Gastrocnemius medialis (tissue), 4 donors: Measurements from ENCODE around the gene MLLT10. TPM values are rescaled to one million over a fixed set of nuclear protein-coding genes. Genes with fewer than 3 reads are reported as not detected.

Source experiments
- ATAC-seq, 2 donors: fragments of 150-250 bp; one replicate each; pipeline ENCODE4 v1.9.1; 2016
- DNase-seq, 2 donors: peaks; one replicate each; pipeline ENCODE4 v3.0.0-alpha.2; 2019
- H3K27ac ChIP-seq, 4 donors: fragments of 200-600 bp; sonication (generic); 1 replicate in 1 of 4; 2 replicates in 3 of 4; pipeline ENCODE4 v1.5.1; 2016 to 2018; ENCODE audit warnings: mild to moderate bottlenecking in 2 of 4, moderate library complexity in 1 of 4
- H3K27me3 ChIP-seq, 3 donors: fragments of 200-600 bp; sonication (generic) in 2 of 3; 1 replicate in 1 of 3; 2 replicates in 2 of 3; pipeline versions ENCODE4 v1.5.1 to v1.6.0; 2016 to 2019; ENCODE audit warnings: mild to moderate bottlenecking in 1 of 3, moderate library complexity in 1 of 3
- H3K36me3 ChIP-seq, 2 donors: fragments of 200-600 bp; sonication (generic) in 1 of 2; one replicate each; pipeline ENCODE4 v1.5.1; 2017 to 2018
- H3K4me1 ChIP-seq, 2 donors: fragments of 200-600 bp; sonication (generic) in 1 of 2; one replicate each; pipeline ENCODE4 v1.5.1; 2016 to 2017; ENCODE audit warnings: mild to moderate bottlenecking in 2 of 2
- H3K4me3 ChIP-seq, 4 donors: fragments of 200-600 bp; sonication (generic) in 3 of 4; 1 replicate in 1 of 4; 2 replicates in 3 of 4; pipeline ENCODE4 v1.5.1; 2016 to 2019; ENCODE audit warnings: mild to moderate bottlenecking in 2 of 4
- H3K9me3 ChIP-seq, 3 donors: fragments of 200-600 bp; sonication (generic) in 2 of 3; 1 replicate in 1 of 3; 2 replicates in 2 of 3; pipeline ENCODE4 v1.5.1; 2016 to 2019
- POLR2A ChIP-seq, 2 donors: fragments of 450-650 bp; IDR thresholded peaks; one replicate each; pipeline ENCODE4 v1.6.1; 2017; ENCODE audit warnings: antibody characterized with exemption in 2 of 2, mild to moderate bottlenecking in 2 of 2, moderate library complexity in 2 of 2
- in situ Hi-C, 4 donors: fragments of 200-750 bp; cut with MboI; loops; one replicate each; pipeline versions ENCODE4 v1.15.0 to v1.8.0; 2017; ENCODE audit warnings: low sequenced_read_pairs in 4 of 4
- intact Hi-C: fragments of 100-400 bp; cut with DNase I; formaldehyde crosslinking; loops from one replicate; pipeline ENCODE4 v1.15.1; 2023; ENCODE audit warnings: low total_unique reads
- total RNA-seq, 4 donors: library from RNA; depleted of rRNA; stranded (reverse); fragments of >200 nt; gene quantifications; one replicate each; pipeline versions ENCODE4 v1.1.0 to v1.2.3, GENCODE V29; 2016
- TF ChIP-seq, protein P1 (sequence below), 5 experiments: fragments of 450-650 bp in 3 of 5; fragments of 200-600 bp in 2 of 5; sonication (generic) in 2 of 5; IDR thresholded peaks in 4 of 5; conservative IDR thresholded peaks in 1 of 5; 1 replicate in 4 of 5; 2 replicates in 1 of 5; pipeline ENCODE4 v1.5.1; 2016 to 2019; ENCODE audit warnings: antibody characterized with exemption in 5 of 5, mild to moderate bottlenecking in 3 of 5, moderate library complexity in 3 of 5

Gene MLLT10
- total RNA-seq, 4 donors from 2014 or later: 13.6 to 26.6 (median 21.6) TPM

DNA sequence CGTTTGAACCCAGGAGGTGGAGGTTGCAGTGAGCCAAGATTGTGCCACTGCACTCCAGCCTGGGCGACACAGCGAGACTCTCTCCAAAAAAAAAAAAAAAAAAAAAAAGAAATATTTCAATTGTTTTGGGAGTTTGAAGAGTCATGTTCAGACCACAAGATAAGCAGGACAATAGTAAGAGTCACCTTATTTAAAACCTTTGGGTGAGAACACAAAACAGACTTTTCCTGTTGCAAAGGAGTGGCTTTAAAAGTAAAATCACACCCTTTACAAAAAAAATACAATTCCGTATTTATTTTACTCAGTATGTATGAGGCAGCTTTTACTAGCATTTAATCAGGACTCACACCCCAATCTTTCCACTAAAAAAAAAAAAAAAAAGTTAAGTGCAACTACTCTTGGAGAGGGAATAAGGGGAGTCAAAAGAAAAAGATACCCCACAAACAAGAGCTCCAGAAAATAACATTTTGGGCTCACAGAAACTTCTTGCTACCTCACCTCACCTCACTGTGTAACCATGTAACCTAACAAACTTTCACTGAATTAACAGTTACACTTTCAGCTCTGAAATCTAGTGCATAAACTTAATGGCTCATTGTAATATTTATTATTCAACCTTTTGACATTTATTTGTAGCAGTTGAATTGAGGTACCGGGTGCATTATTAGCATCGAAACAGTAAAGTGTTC, 19.8 kb upstream of the MLLT10 start:
- H3K27me3 ChIP-seq: peaks cover 0 to 24% (median 4%) of the 10 kb centered on the region in 3 donors
- H3K9me3 ChIP-seq: no peaks in the 10 kb centered on the region
- H3K36me3 ChIP-seq: no peaks in the 10 kb centered on the region
- H3K4me1 ChIP-seq: peaks cover 12 to 19% of the 10 kb centered on the region in 2 donors
- DNase-seq (no peak), ATAC-seq (no peak)
- no peak overlapping the region for H3K27ac ChIP-seq
- TF ChIP-seq, protein P1, sequence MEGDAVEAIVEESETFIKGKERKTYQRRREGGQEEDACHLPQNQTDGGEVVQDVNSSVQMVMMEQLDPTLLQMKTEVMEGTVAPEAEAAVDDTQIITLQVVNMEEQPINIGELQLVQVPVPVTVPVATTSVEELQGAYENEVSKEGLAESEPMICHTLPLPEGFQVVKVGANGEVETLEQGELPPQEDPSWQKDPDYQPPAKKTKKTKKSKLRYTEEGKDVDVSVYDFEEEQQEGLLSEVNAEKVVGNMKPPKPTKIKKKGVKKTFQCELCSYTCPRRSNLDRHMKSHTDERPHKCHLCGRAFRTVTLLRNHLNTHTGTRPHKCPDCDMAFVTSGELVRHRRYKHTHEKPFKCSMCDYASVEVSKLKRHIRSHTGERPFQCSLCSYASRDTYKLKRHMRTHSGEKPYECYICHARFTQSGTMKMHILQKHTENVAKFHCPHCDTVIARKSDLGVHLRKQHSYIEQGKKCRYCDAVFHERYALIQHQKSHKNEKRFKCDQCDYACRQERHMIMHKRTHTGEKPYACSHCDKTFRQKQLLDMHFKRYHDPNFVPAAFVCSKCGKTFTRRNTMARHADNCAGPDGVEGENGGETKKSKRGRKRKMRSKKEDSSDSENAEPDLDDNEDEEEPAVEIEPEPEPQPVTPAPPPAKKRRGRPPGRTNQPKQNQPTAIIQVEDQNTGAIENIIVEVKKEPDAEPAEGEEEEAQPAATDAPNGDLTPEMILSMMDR (IDR thresholded peaks at IDR 0.05 in 4 of 5, conservative IDR thresholded peaks at IDR 0.05 in 1 of 5): no peak
- TF ChIP-seq POLR2A (IDR thresholded peaks at IDR 0.05): no peak
- in situ Hi-C loops: loop anchor here in 1 of 4 donors (25.0 kb wide), 1 partner anchor 798 kb away; the partner anchor contains the start of genes BMI1 and COMMD3
- intact Hi-C loops: no loop called here
- no peak overlapping the region for H3K4me3 ChIP-seq

DNA sequence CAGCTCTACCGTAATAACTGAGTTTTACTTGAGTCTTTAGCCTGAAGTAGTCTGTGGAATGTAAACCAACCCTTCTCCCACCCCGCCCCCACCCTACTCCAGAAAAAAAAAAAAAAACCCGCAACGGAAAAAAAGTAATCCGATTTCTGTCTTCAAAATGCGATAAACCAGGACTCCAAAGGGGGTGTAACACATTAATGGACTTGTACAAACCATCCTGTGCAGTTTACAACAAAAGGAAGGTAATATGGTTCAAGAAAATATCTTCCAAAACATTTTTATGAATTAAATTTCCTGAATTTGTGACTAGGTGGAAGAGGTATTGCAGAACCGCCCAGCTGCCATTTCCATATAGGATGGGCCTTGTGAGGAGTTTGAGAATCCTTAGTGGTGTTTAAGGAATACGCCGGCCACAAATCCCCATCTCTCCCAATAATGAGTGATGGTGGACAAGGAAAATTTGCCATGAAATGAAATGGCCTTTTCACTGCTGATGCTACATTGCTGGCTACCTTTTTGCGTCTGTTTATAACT, 19.1 kb upstream of the MLLT10 start:
- TF ChIP-seq POLR2A (IDR thresholded peaks at IDR 0.05): no peak
- TF ChIP-seq, protein P1 (IDR thresholded peaks at IDR 0.05 in 4 of 5, conservative IDR thresholded peaks at IDR 0.05 in 1 of 5): no peak
- Histone ChIP-seq H3K4me3 (no peak overlapping the region), H3K27me3 (peaks cover 0 to 19% (median 4%) of the 10 kb centered on the region in 3 donors), H3K4me1 (peaks cover 18 to 23% of the 10 kb centered on the region in 2 donors), H3K27ac (no peak overlapping the region), H3K36me3 (no peaks in the 10 kb centered on the region), H3K9me3 (no peaks in the 10 kb centered on the region)
- DNase-seq: no peak
- ATAC-seq: no peak
- intact Hi-C loops (no loop called here), in situ Hi-C loops (loop anchor here in 1 of 4 donors (25.0 kb wide), 1 partner anchor 797 kb away; the partner anchor contains the start of genes BMI1 and COMMD3)

DNA sequence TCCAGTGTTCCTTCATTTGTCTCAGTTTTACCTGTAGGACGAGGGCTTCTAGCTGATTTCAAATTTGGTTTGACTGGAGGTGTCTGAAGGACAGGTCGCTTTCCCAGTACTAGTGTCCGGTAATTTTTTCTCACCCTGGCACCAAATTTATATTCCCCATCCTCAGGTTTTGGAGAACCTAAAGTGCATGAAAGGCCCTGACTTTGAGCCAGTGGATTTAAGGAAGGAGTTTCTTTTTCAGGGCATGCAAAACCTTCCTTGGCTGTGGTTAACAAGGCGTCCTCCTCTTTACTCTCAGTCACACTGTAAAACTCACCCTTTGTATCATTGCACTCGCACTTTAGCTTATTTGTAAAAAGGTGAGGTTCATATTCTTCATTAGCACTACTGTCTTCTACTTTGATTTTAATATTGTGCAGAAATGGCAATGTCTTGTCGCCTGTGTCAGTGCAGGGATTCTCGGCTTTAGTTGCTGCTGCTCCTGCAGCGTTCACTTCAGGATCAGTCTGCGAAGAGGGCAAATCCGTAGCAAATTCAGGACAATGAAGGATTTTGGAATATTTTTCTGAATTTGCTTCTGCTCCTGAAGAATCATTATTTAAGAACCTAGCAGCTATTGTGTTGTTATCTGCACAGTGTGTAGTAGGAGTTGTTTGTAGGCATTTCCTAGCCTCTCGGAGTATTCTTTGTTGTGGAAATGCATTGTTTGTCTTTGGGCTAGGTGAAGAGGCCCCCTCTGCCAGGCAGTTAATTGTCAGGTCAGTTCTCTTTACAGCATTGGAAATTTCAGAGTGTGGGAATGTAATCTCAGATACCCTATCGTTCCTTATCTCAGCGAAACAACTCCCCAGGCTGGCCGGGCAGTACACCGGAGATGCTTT, 18.4 kb upstream of the MLLT10 start:
- ATAC-seq (no peak), DNase-seq (no peak)
- Histone ChIP-seq H3K36me3 (no peaks in the 10 kb centered on the region), H3K9me3 (no peaks in the 10 kb centered on the region), H3K4me1 (peaks cover 24 to 25% of the 10 kb centered on the region in 2 donors), H3K27me3 (peaks cover 0 to 13% (median 4%) of the 10 kb centered on the region in 3 donors), H3K4me3 (peak overlapping the region; percentile 63 to 69 (median 66)), H3K27ac (peak overlapping the region in 3 of 4 donors; percentile 68 to 98 (median 68))
- TF ChIP-seq, protein P1 (IDR thresholded peaks at IDR 0.05 in 4 of 5, conservative IDR thresholded peaks at IDR 0.05 in 1 of 5): no peak
- TF ChIP-seq POLR2A (IDR thresholded peaks at IDR 0.05): no peak
- intact Hi-C loops (loop anchor here (2.0 kb wide), 1 partner anchor 19 kb away; no protein-coding TSS in a partner anchor), in situ Hi-C loops (loop anchor here in 1 of 4 donors (25.0 kb wide), 1 partner anchor 797 kb away; the partner anchor contains the start of genes BMI1 and COMMD3)

DNA sequence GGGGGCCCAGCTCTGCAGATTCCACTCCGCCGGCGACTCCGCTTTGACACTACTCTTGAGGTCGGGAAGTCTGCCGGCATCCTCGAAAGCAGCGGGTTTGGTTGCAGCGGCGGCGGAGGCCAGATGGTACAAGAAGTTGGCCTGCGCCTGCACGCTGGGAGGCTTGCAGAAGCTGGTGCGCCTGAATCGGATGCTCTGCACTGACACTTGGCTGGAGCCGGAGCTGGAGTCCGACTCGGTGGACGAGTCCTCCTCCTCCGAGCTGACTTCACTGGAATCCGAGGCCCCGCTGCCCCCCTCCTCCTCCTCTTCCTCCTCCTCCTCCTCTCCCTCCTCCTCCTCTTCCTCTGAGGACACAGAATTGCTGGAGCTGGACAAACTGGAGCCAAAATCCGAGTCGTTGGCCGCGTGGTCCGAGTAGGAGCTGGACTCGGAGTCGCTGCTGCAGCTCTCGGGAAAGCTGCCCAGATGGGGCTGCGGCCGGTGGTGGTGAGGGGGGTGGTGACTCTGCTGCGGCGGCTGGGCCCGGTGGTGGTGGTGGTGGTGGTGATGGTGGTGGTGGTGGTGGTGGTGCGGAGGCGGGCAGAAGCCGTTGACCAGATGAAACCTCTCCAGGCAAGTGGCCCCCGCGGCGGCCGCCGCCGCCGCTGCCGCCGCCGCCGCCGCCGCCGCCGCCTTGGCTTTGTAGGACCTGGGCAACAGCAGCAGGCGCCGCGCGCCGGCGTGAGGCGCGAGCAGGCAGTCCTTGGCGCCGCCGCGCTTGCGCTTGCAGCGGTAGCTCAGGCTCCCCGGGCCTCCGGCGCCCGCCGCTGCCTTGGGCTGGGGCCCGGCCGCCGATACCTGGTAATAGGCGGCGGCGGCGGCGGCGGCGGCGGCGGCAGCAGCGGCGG, 17.5 kb upstream of the MLLT10 start:
- H3K27ac ChIP-seq: peak overlapping the region; percentile 68 to 98 (median 77)
- H3K36me3 ChIP-seq: no peaks in the 10 kb centered on the region
- peak overlapping the region; percentile 63 to 72 (median 67) for H3K4me3 ChIP-seq
- ATAC-seq: peak; percentile 61 to 64
- peaks cover 0 to 8% (median 4%) of the 10 kb centered on the region in 3 donors for H3K27me3 ChIP-seq
- intact Hi-C loops (loop anchor here (2.0 kb wide), 1 partner anchor 20 kb away; no protein-coding TSS in a partner anchor), in situ Hi-C loops (loop anchor here in 1 of 4 donors (25.0 kb wide), 1 partner anchor 796 kb away; the partner anchor contains the start of genes BMI1 and COMMD3)
- peaks cover 33 to 34% of the 10 kb centered on the region in 2 donors for H3K4me1 ChIP-seq
- H3K9me3 ChIP-seq: no peaks in the 10 kb centered on the region
- TF ChIP-seq, protein P1 (IDR thresholded peaks at IDR 0.05 in 4 of 5, conservative IDR thresholded peaks at IDR 0.05 in 1 of 5): no peak
- TF ChIP-seq POLR2A (IDR thresholded peaks at IDR 0.05): peak in 1 of 2 donors; percentile 23
- peak; percentile 82 to 86 for DNase-seq
